Sigmoid colon (tissue), 4 donors: ENCODE results near the gene ZFC3H1.

Experiments used
- CTCF ChIP-seq, 4 experiments: fragments of 450-650 bp in 3 of 4; fragments of 200-600 bp in 1 of 4; IDR thresholded peaks; one replicate each; pipeline ENCODE4 v1.5.1; 2016 to 2019; ENCODE audit warnings: antibody characterized with exemption in 4 of 4, mild to moderate bottlenecking in 3 of 4, moderate library complexity in 2 of 4
- POLR2AphosphoS5 ChIP-seq, 4 donors: sonication (generic); formaldehyde crosslinking; IDR thresholded peaks; one replicate each; pipeline ENCODE4 v1.6.1; 2017; ENCODE audit warnings: antibody characterized with exemption in 4 of 4

GRCh38 chr12:71682466-71682865 lies 18.8 kb upstream of the ZFC3H1 start:
- TF ChIP-seq CTCF (IDR thresholded peaks at IDR 0.05): no peak
- TF ChIP-seq POLR2AphosphoS5 (IDR thresholded peaks at IDR 0.05): no peak
